Ovary (tissue), 3 donors: ENCODE results near the gene SLK.

ENCODE experiments used
- CTCF ChIP-seq, 3 donors: fragments of 450-650 bp in 2 of 3; fragments of 200-600 bp in 1 of 3; IDR thresholded peaks; one replicate each; pipeline versions ENCODE4 v1.5.1 to v1.8.0; 2016 to 2022; ENCODE audit warnings: antibody characterized with exemption in 3 of 3, mild to moderate bottlenecking in 1 of 3
- EP300 ChIP-seq: sonication (generic); formaldehyde crosslinking; IDR thresholded peaks from one replicate; pipeline ENCODE4 v1.6.1; 2017; ENCODE audit warnings: antibody characterized with exemption
- POLR2A ChIP-seq: fragments of 450-650 bp; IDR thresholded peaks from one replicate; pipeline ENCODE4 v1.6.1; 2017; ENCODE audit warnings: antibody characterized with exemption, mild to moderate bottlenecking, moderate library complexity
- donor health status: DM: no; HTN: no; CAD: no.

DNA sequence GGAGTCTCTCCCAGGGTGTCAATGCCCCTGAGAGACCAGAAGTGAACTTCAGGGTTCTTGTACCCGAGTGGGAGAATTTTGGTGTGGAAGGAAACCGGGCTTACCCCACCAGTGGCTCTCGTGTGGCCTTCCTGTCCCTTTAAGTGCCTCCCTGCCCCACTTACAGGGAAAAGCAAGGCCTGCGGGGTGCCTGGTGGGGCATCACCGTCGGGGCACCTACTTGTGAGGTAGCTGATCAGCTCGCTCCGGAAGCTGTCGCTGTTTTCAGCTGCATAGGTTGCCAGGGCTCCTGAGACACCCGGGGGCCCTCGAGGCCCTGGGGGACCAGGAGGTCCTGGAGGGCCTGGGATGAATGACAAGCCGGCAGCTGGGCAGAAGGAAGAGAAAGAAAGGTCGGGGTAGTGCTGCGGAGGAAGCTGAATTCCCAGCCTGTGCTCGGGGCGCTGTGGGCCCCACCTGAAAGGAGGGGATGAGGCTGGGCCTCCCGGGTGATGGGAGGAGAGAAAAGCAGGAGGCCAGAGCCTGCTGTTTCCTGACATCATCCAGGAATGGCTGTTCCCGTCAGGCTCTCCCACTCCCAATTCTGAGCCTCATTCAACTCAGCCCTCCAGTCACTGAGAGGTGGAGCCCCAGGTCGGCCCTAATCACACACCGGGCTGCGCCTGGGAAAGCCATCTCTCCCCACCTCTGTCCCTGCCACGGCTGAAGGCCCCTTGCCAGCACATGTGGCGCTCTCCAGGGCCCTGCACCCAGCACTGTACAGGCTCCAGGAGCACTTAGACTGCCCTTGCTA, 67.7 kb downstream of the SLK start:
- TF ChIP-seq POLR2A (no peak), CTCF (IDR thresholded peaks at IDR 0.05) (no peak), EP300 (no peak)
